Subcutaneous abdominal adipose tissue (tissue), 5 donors: ENCODE measurements around the gene SP6.

Experiments used
- H3K27ac ChIP-seq: one replicate; pipeline ENCODE4 v1.7.0; 2013; ENCODE audit warnings: low read depth, mild to moderate bottlenecking, inconsistent platforms, low read length, moderate library complexity
- H3K27me3 ChIP-seq, 5 donors: one replicate each; pipeline ENCODE4 v1.7.0; 2013; ENCODE audit warnings: low read length in 5 of 5, inconsistent platforms in 1 of 5; ENCODE audit not compliant: control insufficient read depth in 5 of 5, insufficient read depth in 4 of 5
- H3K36me3 ChIP-seq, 5 donors: one replicate each; pipeline ENCODE4 v1.7.0; 2013; ENCODE audit warnings: low read length in 5 of 5; ENCODE audit not compliant: control insufficient read depth in 5 of 5, insufficient read depth in 5 of 5
- H3K4me1 ChIP-seq, 5 donors: one replicate each; pipeline ENCODE4 v1.7.0; 2013; ENCODE audit warnings: low read length in 5 of 5, mild to moderate bottlenecking in 3 of 5, moderate library complexity in 1 of 5; ENCODE audit not compliant: control insufficient read depth in 5 of 5, insufficient read depth in 5 of 5
- H3K4me3 ChIP-seq, 5 donors: one replicate each; pipeline ENCODE4 v1.7.0; 2013; ENCODE audit warnings: low read length in 5 of 5, low read depth in 1 of 5
- H3K9ac ChIP-seq, 5 donors: one replicate each; pipeline ENCODE4 v1.7.0; 2013; ENCODE audit warnings: low read length in 5 of 5, mild to moderate bottlenecking in 4 of 5, moderate library complexity in 3 of 5
- H3K9me3 ChIP-seq, 5 donors: one replicate each; pipeline ENCODE4 v1.7.0; 2013; ENCODE audit warnings: low read length in 5 of 5; ENCODE audit not compliant: control insufficient read depth in 5 of 5
- donor health status: healthy.
- donor health status: healthy.
- donor health status: healthy.
- donor health status: healthy.
- donor health status: healthy.

SP6 gene

DNA sequence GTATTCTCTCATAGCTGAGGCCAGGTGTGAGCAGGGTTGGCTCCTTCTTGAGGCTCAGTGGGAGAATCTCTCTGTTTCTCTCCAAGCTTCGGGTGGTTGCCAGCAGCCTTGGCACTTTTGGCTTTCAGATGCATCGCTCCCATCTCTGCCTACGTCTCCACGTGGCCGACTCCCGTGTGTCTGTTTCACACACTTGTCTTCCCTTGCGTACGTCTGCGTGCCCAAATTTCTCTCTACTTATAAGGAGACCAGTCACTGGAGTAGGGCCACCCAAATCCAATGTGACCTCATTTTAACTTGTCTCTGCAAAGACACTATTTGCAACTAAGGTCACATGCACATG is 44.1 kb downstream of the SP6 start:
- Histone ChIP-seq H3K4me3 (no peak overlapping the region), H3K9me3 (no peaks in the 10 kb centered on the region), H3K4me1 (peaks cover 0 to 12% (median 5%) of the 10 kb centered on the region in 5 donors), H3K27ac (no peak overlapping the region), H3K27me3 (peaks cover 0 to 4% (median 0%) of the 10 kb centered on the region in 5 donors), H3K36me3 (peaks cover 0 to 48% (median 28%) of the 10 kb centered on the region in 5 donors), H3K9ac (no peak overlapping the region)

GRCh38 chr17:47806026-47806912 is 44.7 kb downstream of the SP6 start:
- Histone ChIP-seq H3K27ac (no peak overlapping the region), H3K4me1 (peaks cover 0 to 7% (median 5%) of the 10 kb centered on the region in 5 donors), H3K9me3 (no peaks in the 10 kb centered on the region), H3K36me3 (peaks cover 0 to 45% (median 28%) of the 10 kb centered on the region in 5 donors), H3K9ac (no peak overlapping the region), H3K4me3 (no peak overlapping the region), H3K27me3 (peaks cover 0 to 8% (median 0%) of the 10 kb centered on the region in 5 donors)

- Histone ChIP-seq H3K27me3 (peaks cover 0 to 9% (median 0%) of the 10 kb centered on the region in 5 donors), H3K27ac (no peak overlapping the region), H3K9ac (no peak overlapping the region), H3K36me3 (peaks cover 0 to 29% (median 20%) of the 10 kb centered on the region in 5 donors), H3K4me1 (no peaks in the 10 kb centered on the region), H3K9me3 (no peaks in the 10 kb centered on the region), H3K4me3 (no peak overlapping the region)
Observed at GRCh38 chr17:47804461-47804860, 46.5 kb downstream of the SP6 start.

DNA sequence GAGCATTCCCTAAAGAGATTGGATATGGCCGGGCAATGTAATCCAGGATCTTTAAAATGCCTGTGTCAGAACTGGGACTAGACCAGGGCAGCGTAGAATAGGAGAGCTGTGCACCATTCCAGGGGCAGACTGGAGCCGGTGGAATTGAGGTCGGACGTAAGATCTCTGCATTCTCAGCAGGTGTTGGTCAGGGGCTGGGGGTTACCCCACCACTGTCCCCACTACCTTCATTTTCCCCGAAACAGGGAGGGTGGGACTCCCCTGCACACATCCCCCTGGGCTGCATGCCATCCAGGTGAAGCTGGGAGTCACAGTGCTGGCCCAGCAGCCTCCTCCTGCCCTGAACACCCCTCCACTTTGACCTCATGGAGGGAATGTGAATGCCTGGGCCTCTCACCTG is 47.2 kb downstream of the SP6 start:
- Histone ChIP-seq H3K4me1 (no peaks in the 10 kb centered on the region), H3K4me3 (no peak overlapping the region), H3K27me3 (peaks cover 0 to 9% (median 0%) of the 10 kb centered on the region in 5 donors), H3K36me3 (peaks cover 0 to 22% (median 13%) of the 10 kb centered on the region in 5 donors), H3K27ac (no peak overlapping the region), H3K9me3 (no peaks in the 10 kb centered on the region), H3K9ac (no peak overlapping the region)

- no peaks in the 10 kb centered on the region for H3K9me3 ChIP-seq
- no peak overlapping the region for H3K9ac ChIP-seq
- peaks cover 0 to 9% (median 0%) of the 10 kb centered on the region in 5 donors for H3K27me3 ChIP-seq
- H3K27ac ChIP-seq = no peak overlapping the region
- H3K36me3 ChIP-seq = peaks cover 0 to 16% (median 9%) of the 10 kb centered on the region in 5 donors
- H3K4me3 ChIP-seq = no peak overlapping the region
- H3K4me1 ChIP-seq = no peaks in the 10 kb centered on the region
Observed at GRCh38 chr17:47803201-47803600, 47.8 kb downstream of the SP6 start.

GRCh38 chr17:47802341-47803022 is 48.5 kb downstream of the SP6 start:
- Histone ChIP-seq H3K9me3 (no peaks in the 10 kb centered on the region), H3K27ac (no peak overlapping the region), H3K36me3 (peaks cover 0 to 9% (median 2%) of the 10 kb centered on the region in 5 donors), H3K9ac (no peak overlapping the region), H3K4me1 (no peaks in the 10 kb centered on the region), H3K27me3 (peaks cover 0 to 9% (median 0%) of the 10 kb centered on the region in 5 donors), H3K4me3 (no peak overlapping the region)

DNA sequence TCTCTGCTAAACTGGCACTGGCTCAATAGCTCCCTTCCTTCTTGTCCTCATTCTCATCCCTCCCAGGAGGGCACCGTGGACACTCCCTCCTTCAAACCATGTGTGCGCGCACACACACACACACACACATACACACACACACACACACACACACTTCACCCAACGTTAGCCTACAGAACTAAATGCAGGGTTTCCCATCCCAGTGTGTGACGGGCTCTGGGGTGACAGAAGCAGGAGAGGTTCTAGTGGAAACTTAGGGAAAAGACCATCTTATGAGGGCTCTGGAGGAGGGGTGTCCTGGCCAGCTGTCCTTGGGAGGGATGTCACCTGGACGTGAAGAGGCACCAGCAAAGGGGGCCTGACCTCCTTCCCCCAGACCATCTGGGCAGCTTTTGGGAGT is 49.1 kb downstream of the SP6 start:
- Histone ChIP-seq H3K27me3 (peaks cover 0 to 9% (median 0%) of the 10 kb centered on the region in 5 donors), H3K9ac (no peak overlapping the region), H3K9me3 (no peaks in the 10 kb centered on the region), H3K27ac (no peak overlapping the region), H3K4me1 (no peaks in the 10 kb centered on the region), H3K4me3 (no peak overlapping the region), H3K36me3 (peaks cover 0 to 4% (median 2%) of the 10 kb centered on the region in 5 donors)

GRCh38 chr17:47801176-47801765 is 49.7 kb downstream of the SP6 start:
- H3K4me3 ChIP-seq = no peak overlapping the region
- no peak overlapping the region for H3K9ac ChIP-seq
- H3K27ac ChIP-seq = no peak overlapping the region
- H3K36me3 ChIP-seq = no peaks in the 10 kb centered on the region
- peaks cover 0 to 9% (median 0%) of the 10 kb centered on the region in 5 donors for H3K27me3 ChIP-seq
- no peaks in the 10 kb centered on the region for H3K4me1 ChIP-seq
- H3K9me3 ChIP-seq = no peaks in the 10 kb centered on the region

- Histone ChIP-seq H3K27ac (no peak overlapping the region), H3K27me3 (peaks cover 0 to 9% (median 0%) of the 10 kb centered on the region in 5 donors), H3K4me3 (no peak overlapping the region), H3K36me3 (no peaks in the 10 kb centered on the region), H3K4me1 (no peaks in the 10 kb centered on the region), H3K9ac (no peak overlapping the region), H3K9me3 (no peaks in the 10 kb centered on the region)
Observed at GRCh38 chr17:47800686-47801085, 50.3 kb downstream of the SP6 start.

GRCh38 chr17:47797797-47798196 is 53.2 kb downstream of the SP6 start:
- Histone ChIP-seq H3K9ac (no peak overlapping the region), H3K27ac (no peak overlapping the region), H3K4me1 (no peaks in the 10 kb centered on the region), H3K36me3 (no peaks in the 10 kb centered on the region), H3K27me3 (peaks cover 4 to 17% (median 10%) of the 10 kb centered on the region in 5 donors), H3K9me3 (no peaks in the 10 kb centered on the region), H3K4me3 (no peak overlapping the region)
